Measurements from ENCODE around the gene FBXW4.
"Not testable (repeated sequence)": the region's sequence is repeated elsewhere in the genome, so short reads cannot be mapped to it uniquely, and the experiment has no call there.

The FBXW4 gene

DNA sequence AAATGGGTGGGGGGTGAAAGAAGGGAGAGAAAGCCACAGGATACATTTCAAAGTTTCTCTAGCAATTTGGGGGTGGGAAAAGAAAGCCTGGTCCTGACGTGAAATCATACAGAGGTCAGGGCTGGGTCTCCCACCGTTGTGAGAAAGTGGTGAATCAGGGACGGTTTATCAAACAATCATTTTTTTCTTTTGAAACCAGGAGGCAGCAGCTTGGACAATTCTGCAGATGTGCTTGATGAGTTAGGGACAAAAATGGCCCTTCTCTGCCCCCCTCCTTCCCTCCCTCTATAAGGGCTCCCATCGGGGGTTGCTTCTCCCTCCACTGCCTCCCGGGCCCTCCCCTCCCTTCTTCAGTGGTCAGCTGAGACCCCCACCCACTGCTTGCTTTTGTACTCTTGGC is 43.6 kb downstream of the FBXW4 start:
- no peak for DNase-seq

- no peak for DNase-seq
These were observed 44.1 kb downstream of the FBXW4 start for GRCh38 chr10:101650863-101651262.

DNA sequence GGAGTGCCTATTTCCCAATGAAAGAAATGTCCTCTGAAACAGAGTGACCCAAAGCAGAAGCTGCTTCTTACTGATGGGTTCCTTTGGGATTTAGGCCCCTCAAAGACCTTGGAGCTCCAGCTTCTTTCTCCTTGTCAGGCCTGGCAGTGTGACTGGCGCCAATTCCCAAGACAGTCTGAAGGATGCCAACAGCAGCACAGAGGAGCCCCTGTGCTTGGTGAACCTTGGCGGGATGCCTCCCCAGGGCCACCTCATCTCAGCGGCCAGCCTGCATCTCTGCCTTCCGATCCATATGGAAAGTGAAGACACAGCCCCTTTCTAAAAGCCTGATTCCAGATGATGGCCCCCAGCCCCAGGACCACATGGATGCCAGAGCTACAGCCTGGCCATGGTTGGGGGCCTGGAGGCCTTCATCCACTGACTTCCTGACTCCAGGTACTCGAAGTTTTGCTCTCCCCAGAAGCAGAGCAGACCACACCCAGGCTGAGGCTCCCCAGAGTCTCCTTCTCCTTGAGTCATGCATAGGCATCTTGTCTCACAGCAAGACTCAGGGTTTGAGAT is 45.4 kb downstream of the FBXW4 start:
- DNase-seq, result no peak

DNA sequence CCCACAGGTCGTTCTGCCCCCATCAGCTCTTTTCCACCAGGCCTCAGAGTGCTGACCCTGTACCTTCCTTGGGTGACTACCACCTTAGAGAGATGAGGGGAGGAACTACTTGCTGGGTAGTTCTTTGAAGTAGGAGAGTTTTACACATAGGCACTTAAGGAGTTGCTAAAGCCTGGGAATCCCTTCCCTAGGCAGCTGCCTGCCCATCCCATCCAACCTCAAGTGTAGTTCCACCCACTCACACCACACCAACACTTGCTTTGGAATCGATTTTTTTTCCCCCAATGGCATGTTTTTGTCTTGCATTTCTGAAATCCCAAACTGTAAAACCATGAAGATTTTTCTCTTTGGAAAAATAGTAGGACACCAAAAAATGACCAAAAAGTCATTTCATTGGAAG is 47.7 kb downstream of the FBXW4 start:
- no peak for DNase-seq

DNA sequence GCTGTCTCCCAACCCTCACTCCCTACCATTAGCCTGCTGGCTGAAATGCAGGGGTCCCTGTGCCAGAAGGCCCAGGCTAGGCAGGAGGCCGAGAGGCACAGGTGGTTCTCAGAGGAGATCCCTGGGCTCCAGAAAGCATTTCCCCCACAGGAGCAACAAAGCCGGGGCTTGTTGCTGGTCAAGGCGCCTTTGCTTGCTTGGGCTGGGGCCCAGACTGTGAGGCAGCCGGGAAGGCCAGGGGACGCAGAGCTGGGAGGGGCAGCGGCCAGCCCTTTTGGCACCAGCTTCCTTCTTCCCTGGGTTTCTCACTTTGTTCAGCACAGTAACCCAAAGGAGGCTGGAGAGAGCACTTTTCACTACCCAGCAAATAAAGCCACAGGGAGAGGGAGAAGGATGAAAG is 48.6 kb downstream of the FBXW4 start:
- no peak for DNase-seq

DNA sequence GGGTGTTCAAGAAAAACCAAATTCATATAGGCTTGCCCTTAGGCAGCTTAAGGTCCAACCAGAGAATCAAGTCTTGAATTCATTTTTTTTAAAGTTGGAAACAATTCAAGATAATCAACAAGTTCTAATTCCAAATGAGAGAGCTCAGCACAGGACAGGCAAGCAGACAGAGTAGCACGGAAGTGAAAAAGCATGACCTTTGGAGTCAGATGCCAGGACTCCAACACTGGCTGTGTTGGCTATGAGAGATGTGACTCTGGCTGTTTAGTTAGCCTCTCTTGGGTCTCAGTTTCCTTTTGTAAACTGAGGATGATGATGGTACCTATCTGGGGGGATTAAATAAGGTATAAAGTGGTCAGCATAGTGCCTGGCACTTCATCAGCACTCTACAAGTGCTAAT is 49.3 kb downstream of the FBXW4 start:
- no peak for DNase-seq

DNA sequence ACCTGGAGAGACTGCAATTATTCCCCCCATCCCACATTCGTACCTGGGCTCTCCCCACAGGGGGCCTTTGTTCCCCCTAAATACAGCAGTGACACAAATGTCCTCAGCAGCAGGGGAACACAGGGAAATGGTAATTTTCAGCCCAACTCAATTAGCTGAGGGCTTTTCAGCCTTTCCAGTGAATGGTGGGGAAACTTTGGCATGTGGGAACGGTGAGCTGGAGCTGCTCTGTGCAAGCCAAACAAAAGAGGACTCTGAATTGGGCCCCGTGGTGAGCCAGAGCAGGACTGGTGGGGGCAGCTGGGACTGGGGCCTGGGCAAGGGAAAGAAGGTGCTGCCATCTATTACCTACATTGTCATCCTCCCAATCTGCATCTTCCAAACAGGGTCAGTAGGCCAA is 51.0 kb downstream of the FBXW4 start:
- DNase-seq, result no peak

DNA sequence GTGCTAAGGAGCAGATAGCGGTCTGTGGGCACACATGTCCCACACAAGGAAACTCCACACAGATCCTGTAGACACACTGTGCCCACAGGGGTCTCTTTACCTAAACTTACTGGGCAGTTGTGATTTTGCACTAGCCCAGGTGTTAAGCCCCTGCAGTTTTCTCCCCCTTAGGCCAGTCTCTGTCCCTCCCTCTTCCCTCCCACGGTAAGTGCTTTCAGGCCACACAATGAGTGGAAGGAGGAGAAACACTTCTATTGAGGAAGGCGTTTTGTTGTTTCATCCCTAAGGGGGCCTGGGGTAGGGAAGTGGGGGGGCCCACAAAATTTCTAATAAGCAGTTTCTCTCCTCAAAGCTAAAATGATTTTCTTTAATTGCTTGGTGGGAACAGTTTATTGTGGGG is 51.4 kb downstream of the FBXW4 start:
- no peak for DNase-seq

DNA sequence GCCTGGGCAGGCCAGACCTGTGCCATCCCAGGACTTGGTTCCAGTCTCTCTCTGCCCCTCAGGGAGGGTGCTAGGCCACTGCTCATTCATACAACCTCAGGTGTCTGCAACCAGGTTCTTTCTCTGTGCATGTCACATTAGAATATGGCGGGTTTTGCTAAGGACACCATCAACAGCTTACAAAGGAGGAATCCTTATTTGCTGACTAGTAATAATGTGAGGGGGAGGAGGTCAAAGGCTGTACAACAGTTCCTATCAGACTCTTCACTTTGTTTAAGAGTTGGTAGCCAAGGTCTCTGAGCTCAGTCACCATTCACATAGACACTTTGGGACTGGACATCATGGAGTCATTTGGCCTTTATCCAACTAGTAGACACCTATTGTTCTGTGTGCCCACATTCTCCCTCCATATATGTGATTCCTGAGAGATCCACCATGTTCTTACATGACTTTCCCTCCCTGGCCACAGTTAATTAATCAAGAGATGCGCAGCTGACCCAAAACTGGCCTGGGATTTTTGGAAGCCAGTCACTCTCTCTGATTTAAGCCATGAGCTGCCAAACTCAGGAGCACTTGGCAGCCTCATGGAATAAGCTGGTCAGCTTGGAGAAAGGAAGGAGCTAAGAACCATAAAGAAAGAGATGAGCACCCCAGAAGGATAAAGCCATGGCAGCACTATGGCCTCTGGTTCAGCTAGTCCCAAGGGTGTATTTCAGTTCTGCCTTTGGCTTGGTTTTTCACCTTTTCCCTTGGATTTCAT is 55.6 kb downstream of the FBXW4 start:
- no peak for DNase-seq

- DNase-seq, result not testable (repeated sequence)
These were observed 61.5 kb downstream of the FBXW4 start for GRCh38 chr10:101633510-101633909.

DNA sequence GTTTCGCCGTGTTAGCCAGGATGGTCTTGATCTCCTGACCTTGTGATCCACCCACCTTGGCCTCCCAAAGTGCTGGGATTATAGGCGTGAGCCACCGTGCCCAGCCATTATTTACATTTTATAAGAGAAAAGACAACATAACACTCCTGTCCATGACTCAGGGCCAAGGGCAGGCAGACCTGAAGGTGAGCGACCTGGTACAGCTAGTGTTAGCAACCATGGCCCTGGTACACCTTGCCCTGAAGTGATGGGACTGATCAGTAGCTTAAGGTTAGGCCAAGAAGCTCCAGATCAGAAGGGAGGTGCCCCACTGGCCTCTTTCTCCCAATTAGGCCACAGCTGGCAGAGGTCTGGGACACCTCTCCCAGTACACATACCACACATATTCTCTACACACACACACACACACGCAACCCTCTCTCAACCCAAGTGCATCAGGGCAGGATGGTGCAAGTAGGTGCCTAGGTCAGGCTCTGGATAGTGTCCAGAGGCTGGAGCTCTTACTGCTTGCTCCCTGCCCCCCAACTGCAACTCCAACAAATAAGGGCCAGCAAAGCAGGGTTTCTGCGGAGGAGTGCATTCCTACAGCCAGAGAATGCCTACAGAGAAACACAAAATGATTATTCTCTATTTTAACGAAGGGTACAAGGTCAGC is 63.0 kb downstream of the FBXW4 start:
- no peak for DNase-seq

- no peak for DNase-seq
These were observed 64.4 kb downstream of the FBXW4 start for GRCh38 chr10:101630633-101630920.

DNA sequence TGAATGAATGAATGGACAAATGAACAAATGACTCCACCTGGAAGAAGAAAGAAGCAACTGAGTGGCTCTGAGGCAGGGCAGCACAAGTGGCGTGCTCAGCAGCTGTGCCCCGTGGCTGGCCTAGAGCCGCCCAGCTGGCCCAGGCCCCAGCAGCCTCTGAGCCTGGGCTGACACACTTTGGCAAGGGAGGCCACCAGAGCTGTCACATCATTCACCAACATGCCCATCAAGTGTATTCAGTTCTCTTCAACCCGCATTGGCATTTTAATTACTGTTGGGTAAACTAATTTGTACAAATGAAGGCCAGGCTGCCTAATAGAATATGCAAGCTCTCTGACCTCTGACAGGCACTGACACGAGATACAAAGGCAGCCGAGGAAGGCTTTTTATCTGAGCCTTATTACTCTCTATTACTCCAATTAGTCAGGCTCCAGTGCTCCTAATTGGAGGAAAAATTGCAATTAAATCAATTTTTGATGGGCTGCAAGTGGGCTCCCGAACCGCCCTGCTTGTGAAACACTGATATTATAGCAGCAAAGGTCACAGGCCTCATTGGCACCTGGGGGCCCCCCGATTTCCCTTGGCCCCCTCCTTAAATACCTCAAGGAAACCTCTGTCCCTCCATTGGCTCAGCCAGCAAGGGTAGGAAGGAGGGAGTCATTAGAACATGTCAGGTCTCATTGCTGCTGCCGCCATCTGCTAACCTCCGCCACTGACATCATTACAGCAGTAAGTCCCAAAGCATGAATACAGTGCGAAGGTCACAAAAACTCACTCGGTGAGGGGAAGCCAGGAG is 64.9 kb downstream of the FBXW4 start:
- DNase-seq, result peak in 1 of 2 experiments; percentile 0

DNA sequence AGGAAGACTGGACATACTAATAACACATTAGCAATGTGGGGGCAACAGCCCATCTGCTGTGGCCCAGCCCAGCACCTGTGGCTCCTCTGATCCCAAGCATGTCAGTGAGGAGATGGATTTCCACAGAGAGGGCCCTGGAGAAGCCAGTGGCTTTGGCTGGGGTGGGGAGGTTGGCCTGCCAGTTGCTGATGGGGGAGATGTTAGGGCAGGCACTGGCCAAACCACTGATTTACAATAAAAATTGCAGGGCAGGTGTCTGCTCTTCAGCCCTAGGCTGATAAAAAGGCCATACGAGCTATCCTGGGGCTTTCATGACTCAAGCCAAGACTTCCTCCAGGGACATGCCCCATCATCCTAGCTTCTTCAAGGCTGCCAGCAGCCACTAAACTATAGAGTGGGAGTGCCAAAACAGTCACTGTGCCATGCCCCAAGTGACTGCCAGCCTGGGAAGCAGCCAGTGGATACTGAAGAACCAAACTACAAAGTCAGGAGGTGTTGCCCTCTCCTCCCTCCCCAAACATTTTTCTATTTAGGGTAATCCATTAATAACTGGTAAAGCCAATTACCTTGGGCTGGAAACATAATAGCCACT is 69.1 kb downstream of the FBXW4 start:
- peak in 1 of 2 experiments; percentile 34 for DNase-seq

GRCh38 chr10:101624526-101625102 is 70.4 kb downstream of the FBXW4 start:
- no peak for DNase-seq

GRCh38 chr10:101623528-101623927 is 71.4 kb downstream of the FBXW4 start:
- no peak for DNase-seq

DNA sequence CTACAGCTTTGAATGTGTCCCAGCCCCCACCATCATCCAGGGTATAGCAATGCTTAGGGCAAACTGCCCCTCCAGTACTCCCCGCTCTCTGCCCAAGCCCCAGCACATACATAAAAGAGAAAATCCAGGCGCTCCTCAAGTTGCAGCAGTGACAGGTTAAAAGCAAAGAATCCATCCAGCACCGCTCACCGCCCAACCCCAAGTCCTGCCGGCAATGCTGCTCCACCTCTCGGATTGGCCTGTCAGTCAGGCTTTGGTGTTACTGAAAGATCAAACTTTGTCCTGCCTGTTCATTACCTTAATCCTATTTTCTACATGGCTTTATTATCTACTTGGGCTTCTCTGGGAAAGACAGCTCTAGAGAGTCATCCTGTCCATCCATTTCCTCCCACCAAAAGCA is 75.0 kb downstream of the FBXW4 start:
- no peak for DNase-seq

- no peak for DNase-seq
These were observed 76.1 kb downstream of the FBXW4 start for GRCh38 chr10:101618871-101619270.

GRCh38 chr10:101617824-101618568 is 77.0 kb downstream of the FBXW4 start:
- no peak for DNase-seq

DNA sequence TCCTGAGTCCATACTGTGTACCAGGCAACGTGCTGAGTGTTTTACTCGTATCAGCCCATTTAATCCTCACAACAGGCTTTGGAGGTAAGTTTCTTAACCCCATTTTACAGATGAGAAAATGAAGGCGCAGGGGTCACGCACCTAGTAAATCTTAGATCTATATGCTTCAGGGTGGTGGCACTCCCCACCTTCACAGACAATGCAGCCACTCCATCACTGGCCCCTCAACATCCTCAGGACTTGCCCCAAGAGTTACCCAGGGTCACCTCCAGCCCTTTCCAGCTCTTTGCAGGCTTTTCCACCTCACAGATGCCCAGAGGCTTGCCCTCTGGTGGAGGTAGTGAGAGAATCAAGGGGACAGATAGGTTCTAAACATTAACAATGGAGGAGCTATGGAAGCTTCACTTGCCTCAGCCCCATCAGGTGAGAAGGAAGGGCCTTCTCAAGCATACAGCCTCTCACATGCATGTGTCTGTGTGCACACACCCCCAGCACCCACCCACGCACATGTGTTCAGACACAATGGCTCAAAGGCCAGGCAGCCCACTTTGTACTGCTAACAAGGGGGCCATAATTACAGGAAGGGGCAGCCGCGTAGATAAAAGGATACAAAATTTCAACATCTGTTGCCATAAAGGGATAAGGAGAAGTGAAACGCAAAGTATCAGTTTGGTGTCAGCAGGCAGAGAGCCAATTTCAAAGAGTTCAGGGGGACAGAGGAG is 77.7 kb downstream of the FBXW4 start:
- no peak for DNase-seq

DNA sequence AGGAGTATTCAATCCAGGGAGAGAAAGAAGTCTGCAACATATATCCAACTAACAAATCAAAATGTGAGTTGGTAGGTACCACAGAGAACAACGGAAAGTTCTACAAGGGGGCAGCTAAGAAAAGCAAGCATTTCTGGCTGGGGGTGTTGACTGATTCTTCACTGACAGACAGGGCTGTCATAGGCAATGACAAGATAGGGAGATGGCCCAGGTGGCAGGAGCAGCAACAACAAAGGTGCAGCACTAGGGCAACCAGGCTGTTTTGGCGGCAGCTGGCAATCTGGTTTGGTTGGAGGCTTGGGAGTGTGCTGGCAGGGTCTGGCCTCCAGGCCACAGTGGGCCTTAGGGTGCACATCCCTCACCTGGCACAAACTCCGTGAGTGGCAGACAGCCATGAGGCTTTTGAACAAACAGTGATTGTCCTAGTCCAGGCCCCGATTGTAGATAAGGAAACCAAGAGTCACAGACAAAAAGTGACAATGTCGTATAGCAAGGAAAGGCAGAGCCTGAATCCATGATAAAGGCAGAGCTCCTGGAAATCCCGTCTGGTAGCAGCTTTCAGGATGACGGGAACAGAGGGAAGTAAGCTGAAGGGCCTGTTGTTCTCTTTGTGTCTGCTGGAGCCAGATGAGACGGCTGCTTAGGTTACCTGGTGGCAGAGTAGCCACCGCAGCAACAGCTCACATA is 78.4 kb downstream of the FBXW4 start:
- DNase-seq, result no peak
